A549 (cell line): ENCODE results near the gene PHYHIPL. TPM values are rescaled to one million over a fixed set of nuclear protein-coding genes. Genes with fewer than 3 reads are reported as not detected.

Experiments used
- ATAC-seq, 2 experiments: fragments of 200-7000 bp in 1 of 2; fragments of >200 bp in 1 of 2; cut with Nextera tagmentation in 1 of 2; cut with Tn5 transposase in 1 of 2; 3 replicates each; pipeline versions ENCODE4 v1.8.0 to v1.9.1; 2018 to 2020; ENCODE audit warnings: mild to moderate bottlenecking in 1 of 2, moderate library complexity in 1 of 2
- CTCF ChIA-PET: fragments of 300-600 bp; sonication (Branson Sonifier 250); formaldehyde crosslinking; extraction: SDS; loops from one replicate; lab custom pipeline; 2021; ENCODE audit warnings: antibody characterized with exemption, inconsistent platforms; lab: Yijun Ruan, JAX
- POLR2A ChIA-PET: fragments of 350-600 bp; formaldehyde crosslinking; extraction: SDS; loops from one replicate; lab custom pipeline; 2021; ENCODE audit warnings: antibody characterized with exemption, inconsistent platforms; lab: Yijun Ruan, JAX
- DNase-seq, 2 experiments: peaks; one replicate each; pipeline versions ENCODE4 v3.0.0 to v3.0.0-alpha.2; 2011 to 2016; ENCODE audit warnings: low read depth in 1 of 2, low spot score in 1 of 2
- FAIRE-seq: peaks from 2 replicates; lab custom pipeline; 2011; peaks lifted over from hg19 to GRCh38; lab: Jason Lieb, UNC
- H3K27ac ChIP-seq, 2 experiments: fragments of >200 bp; sonication (Bioruptor Twin); formaldehyde crosslinking; 3 replicates each; pipeline ENCODE4 v1.5.1; 2016 to 2017
- H3K4me1 ChIP-seq: fragments of >200 bp; sonication (Bioruptor Twin); formaldehyde crosslinking; 3 replicates; pipeline ENCODE4 v1.6.1; 2016
- H3K4me2 ChIP-seq: fragments of >200 bp; sonication (Bioruptor Twin); formaldehyde crosslinking; 3 replicates; pipeline ENCODE4 v1.6.1; 2016
- H3K4me3 ChIP-seq: fragments of >200 bp; sonication (Bioruptor Twin); formaldehyde crosslinking; 3 replicates; pipeline ENCODE4 v1.5.1; 2016
- H3K9me3 ChIP-seq: fragments of >200 bp; sonication (Bioruptor Twin); formaldehyde crosslinking; 3 replicates; pipeline ENCODE4 v1.6.1; 2016
- ATOH8 ChIP-seq: fragments of 250-450 bp; sonication (Bioruptor Pico); IDR thresholded peaks from 2 replicates; pipeline ENCODE4 v1.5.0; 2020; ENCODE audit warnings: low read depth, mild to moderate bottlenecking, moderate library complexity
- BCL3 ChIP-seq: fragments of >200 bp; sonication (Bioruptor Twin); formaldehyde crosslinking; IDR thresholded peaks from 3 replicates; pipeline ENCODE4 v1.6.1; 2016
- CBX2 ChIP-seq: fragments of 200-600 bp; sonication (generic); IDR thresholded peaks from 2 replicates; pipeline ENCODE4 v1.6.1; 2016; ENCODE audit warnings: low read depth, mild to moderate bottlenecking, borderline replicate concordance
- CHD4 ChIP-seq: fragments of 200-600 bp; sonication (generic); IDR thresholded peaks from 2 replicates; pipeline ENCODE4 v1.6.1; 2016; ENCODE audit warnings: antibody characterized with exemption, mild to moderate bottlenecking, borderline replicate concordance
- CTCF ChIP-seq: fragments of >200 bp; sonication (Bioruptor Twin); formaldehyde crosslinking; IDR thresholded peaks from 3 replicates; pipeline ENCODE4 v1.5.1; 2016
- E2F6 ChIP-seq: IDR thresholded peaks from 2 replicates; pipeline ENCODE4 v1.6.1; 2012; ENCODE audit warnings: low read depth, borderline replicate concordance
- EHF ChIP-seq: fragments of 250-450 bp; sonication (Bioruptor Pico); IDR thresholded peaks from 2 replicates; pipeline ENCODE4 v1.5.0; 2020; ENCODE audit warnings: mild to moderate bottlenecking
- ELK1 ChIP-seq: fragments of 150-350 bp; IDR thresholded peaks from 2 replicates; pipeline ENCODE4 v1.6.1; 2014; ENCODE audit warnings: low read depth, mild to moderate bottlenecking, low read length
- EP300 ChIP-seq, 2 experiments: fragments of >200 bp; sonication (Bioruptor Twin); formaldehyde crosslinking; IDR thresholded peaks; 2 replicates in 1 of 2; 3 replicates in 1 of 2; pipeline ENCODE4 v1.6.1; 2016 to 2017
- FOXS1 ChIP-seq: fragments of 250-450 bp; sonication (Bioruptor Pico); IDR thresholded peaks from 2 replicates; pipeline ENCODE4 v1.5.0; 2020; ENCODE audit warnings: mild to moderate bottlenecking, moderate library complexity
- HEYL ChIP-seq: fragments of 250-450 bp; sonication (Bioruptor Pico); IDR thresholded peaks from 2 replicates; pipeline ENCODE4 v1.8.0; 2021; ENCODE audit warnings: mild to moderate bottlenecking, moderate library complexity
- HOXB13 ChIP-seq: fragments of 250-450 bp; sonication (Bioruptor Pico); IDR thresholded peaks from 2 replicates; pipeline ENCODE4 v1.5.0; 2020; ENCODE audit warnings: low read depth, mild to moderate bottlenecking, moderate library complexity
- HOXB5 ChIP-seq: fragments of 250-450 bp; sonication (Bioruptor Pico); IDR thresholded peaks from 2 replicates; pipeline ENCODE4 v1.5.0; 2020; ENCODE audit warnings: mild to moderate bottlenecking, moderate library complexity
- MAFK ChIP-seq: fragments of 450-650 bp; IDR thresholded peaks from 2 replicates; pipeline ENCODE4 v1.6.1; 2014; ENCODE audit not compliant: partially characterized antibody
- MYC ChIP-seq: IDR thresholded peaks from 2 replicates; pipeline ENCODE4 v1.6.1; 2012; ENCODE audit warnings: mild to moderate bottlenecking, inconsistent platforms, low read length, improper control_type of control experiment, borderline replicate concordance
- NFE2L2 ChIP-seq: fragments of 150-350 bp; conservative IDR thresholded peaks from 2 replicates; pipeline ENCODE4 v1.6.1; 2014; ENCODE audit warnings: low read length
- PHF8 ChIP-seq: fragments of 200-600 bp; sonication (generic); IDR thresholded peaks from 2 replicates; pipeline ENCODE4 v1.6.1; 2016; ENCODE audit warnings: low read depth, mild to moderate bottlenecking, antibody characterized with exemption, moderate library complexity, borderline replicate concordance
- RAD21 ChIP-seq, 2 experiments: fragments of >200 bp in 1 of 2; sonication (Bioruptor Twin) in 1 of 2; formaldehyde crosslinking in 1 of 2; IDR thresholded peaks in 1 of 2; conservative IDR thresholded peaks in 1 of 2; 2 replicates in 1 of 2; 3 replicates in 1 of 2; pipeline ENCODE4 v1.6.1; 2012 to 2018; ENCODE audit warnings: inconsistent platforms in 1 of 2
- RARB ChIP-seq: fragments of 250-450 bp; sonication (Bioruptor Pico); IDR thresholded peaks from 2 replicates; pipeline ENCODE4 v1.8.0; 2021; ENCODE audit warnings: mild to moderate bottlenecking, moderate library complexity
- RCOR1 ChIP-seq: fragments of 150-350 bp; IDR thresholded peaks from 2 replicates; pipeline ENCODE4 v1.6.1; 2014; ENCODE audit warnings: antibody characterized with exemption, low read length, low read depth
- RNF2 ChIP-seq: fragments of 200-600 bp; sonication (generic); IDR thresholded peaks from 2 replicates; pipeline ENCODE4 v1.6.1; 2016; ENCODE audit warnings: low read depth, mild to moderate bottlenecking, antibody characterized with exemption, moderate library complexity, borderline replicate concordance
- SMC3 ChIP-seq: fragments of >200 bp; sonication (Bioruptor Twin); formaldehyde crosslinking; IDR thresholded peaks from 3 replicates; pipeline ENCODE4 v1.6.1; 2018; ENCODE audit warnings: inconsistent platforms
- TFCP2L1 ChIP-seq: fragments of 250-450 bp; sonication (Bioruptor Pico); IDR thresholded peaks from 2 replicates; pipeline ENCODE4 v1.5.0; 2021; ENCODE audit warnings: mild to moderate bottlenecking
- ZC3H11A ChIP-seq: fragments of 450-650 bp; IDR thresholded peaks from 2 replicates; pipeline ENCODE4 v1.6.1; 2014; ENCODE audit warnings: antibody characterized with exemption, mild to moderate bottlenecking
- ZNF302 ChIP-seq: fragments of 250-450 bp; sonication (Bioruptor Pico); IDR thresholded peaks from 2 replicates; pipeline ENCODE4 v1.9.0; 2021; ENCODE audit warnings: inconsistent platforms, mild to moderate bottlenecking, moderate library complexity
- ZSCAN20 ChIP-seq: fragments of 250-450 bp; sonication (Bioruptor Pico); IDR thresholded peaks from 2 replicates; pipeline ENCODE4 v1.8.0; 2022; ENCODE audit warnings: mild to moderate bottlenecking, moderate library complexity
- WGBS: methylation state at CpG from one replicate; pipeline ENCODE4 v1.1.6; 2017; ENCODE audit errors: missing lambda C conversion rate; 5-methylcytosine and 5-hydroxymethylcytosine counted together
- polyA plus RNA-seq, 4 experiments: library from polyadenylated mRNA; depleted of rRNA in 3 of 4; stranded (reverse); fragments of >200 nt; fragmentation: RNase III in 1 of 4; extraction: RNeasy Plus Mini Kit Qiagen cat#74134 plus additional on column Dnase treatment in 1 of 4; gene quantifications; 2 replicates in 3 of 4; 3 replicates in 1 of 4; pipeline ENCODE4 v1.2.3, GENCODE V29; 2011 to 2017

Gene PHYHIPL
- polyA plus RNA-seq, 2 of the 4 experiments (the other 2 are of a cell fraction), result 0.88 to 0.97 TPM

GRCh38 chr10:59283456-59284091 lies 107.1 kb downstream of the PHYHIPL start:
- ATAC-seq (no peak), FAIRE-seq (no peak), DNase-seq (no peak)
- Histone ChIP-seq H3K4me2 (no peak overlapping the region), H3K27ac (no peak overlapping the region), H3K9me3 (no peaks in the 10 kb centered on the region), H3K4me3 (no peak overlapping the region), H3K4me1 (no peaks in the 10 kb centered on the region)
- WGBS, result 13% methylated on average over 9 of the region's 9 CpGs
- POLR2A ChIA-PET, result no interaction called here
- TF ChIP-seq MAFK, result no peak
- no peak for TF ChIP-seq HOXB13 (CRISPR knock-in tag)
- no peak for TF ChIP-seq MYC
- no peak for TF ChIP-seq RARB (CRISPR knock-in tag)
- TF ChIP-seq ZC3H11A, result no peak
- TF ChIP-seq ZSCAN20 (CRISPR knock-in tag), result no peak
- no peak for TF ChIP-seq EP300 (IDR thresholded peaks at IDR 0.05)
- no peak for TF ChIP-seq BCL3
- CTCF ChIA-PET, result interaction anchor here (0.5 kb wide), 1 partner anchor 60 kb away, joined by 3 read pairs; no protein-coding TSS in a partner anchor

- CTCF ChIA-PET, result no interaction called here
- POLR2A ChIA-PET, result no interaction called here
- DNase-seq (no peak), FAIRE-seq (no peak), ATAC-seq (no peak)
- no peak overlapping the region for H3K4me3 ChIP-seq
- WGBS, result 2% methylated on average over 7 of the region's 7 CpGs
- no peak overlapping the region for H3K4me2 ChIP-seq
- H3K4me1 ChIP-seq, result no peaks in the 10 kb centered on the region
- no peaks in the 10 kb centered on the region for H3K9me3 ChIP-seq
- no peak for TF ChIP-seq E2F6
- TF ChIP-seq FOXS1 (CRISPR knock-in tag), result no peak
- TF ChIP-seq CBX2, result no peak
- TF ChIP-seq NFE2L2, result no peak
- TF ChIP-seq HEYL (CRISPR knock-in tag), result no peak
- no peak for TF ChIP-seq ZSCAN20 (CRISPR knock-in tag)
- no peak for TF ChIP-seq HOXB5 (CRISPR knock-in tag)
- TF ChIP-seq TFCP2L1, result no peak
- no peak for TF ChIP-seq ZC3H11A
- no peak for TF ChIP-seq ELK1
- no peak overlapping the region for H3K27ac ChIP-seq
These were observed 107.9 kb downstream of the PHYHIPL start for GRCh38 chr10:59284118-59284975.

GRCh38 chr10:59285073-59285472 lies 108.6 kb downstream of the PHYHIPL start:
- no peak overlapping the region for H3K4me2 ChIP-seq
- CTCF ChIA-PET, result no interaction called here
- no peak for DNase-seq
- POLR2A ChIA-PET, result no interaction called here
- no peak for TF ChIP-seq SMC3
- no peak for TF ChIP-seq ZC3H11A
- no peak for TF ChIP-seq PHF8
- TF ChIP-seq ZNF302 (CRISPR knock-in tag), result no peak
- TF ChIP-seq CHD4, result no peak
- no peak for TF ChIP-seq RCOR1
- TF ChIP-seq CTCF, result no peak
- no peak for TF ChIP-seq RARB (CRISPR knock-in tag)
- TF ChIP-seq RNF2, result no peak
- no peak for TF ChIP-seq NFE2L2
- no peak for TF ChIP-seq RAD21 (conservative IDR thresholded peaks at IDR 0.05 in 1 of 2, IDR thresholded peaks at IDR 0.05 in 1 of 2)
- no peak for TF ChIP-seq ATOH8 (CRISPR knock-in tag)
- TF ChIP-seq EHF, result no peak
- H3K27ac ChIP-seq, result no peak overlapping the region
- WGBS, result 25% methylated on average over 4 of the region's 4 CpGs
- no peak for ATAC-seq
- no peak for FAIRE-seq
- no peaks in the 10 kb centered on the region for H3K4me1 ChIP-seq
- H3K4me3 ChIP-seq, result no peak overlapping the region
- H3K9me3 ChIP-seq, result no peaks in the 10 kb centered on the region
